Activated T-cell treated with anti-CD3 and anti-CD28 coated beads for 1 hour (primary cell): Measurements from ENCODE around the gene LGALS9B.
"Not testable (repeated sequence)": the region's sequence is repeated elsewhere in the genome, so short reads cannot be mapped to it uniquely, and the experiment has no call there.

Experiments
- DNase-seq: peaks from one replicate; pipeline ENCODE4 v3.0.0-alpha.2; 2020; ENCODE audit warnings: low read depth

The LGALS9B gene

DNA sequence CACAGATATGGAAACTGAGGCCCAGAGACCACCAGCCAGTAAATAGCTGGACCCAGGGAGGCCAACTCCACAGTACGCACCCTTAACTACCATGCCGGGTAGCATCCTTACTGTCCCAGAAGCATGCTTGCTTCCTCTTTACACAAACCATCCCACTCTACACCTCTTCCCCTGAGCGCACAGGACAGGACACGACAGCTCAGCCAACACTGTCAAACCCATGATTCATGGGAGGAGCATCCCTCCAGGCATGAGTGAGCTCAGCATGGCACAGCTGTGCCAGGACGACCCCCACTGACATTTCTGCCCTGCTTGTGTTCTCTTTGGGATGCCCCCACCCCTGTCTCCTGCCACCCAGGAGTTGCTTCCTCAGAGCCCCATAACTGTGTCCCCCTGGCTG, 340 bp downstream of the LGALS9B start:
- DNase-seq, result not testable (repeated sequence)

GRCh38 chr17:20466553-20466952, 786 bp downstream of the LGALS9B start:
- DNase-seq, result not testable (repeated sequence)

DNA sequence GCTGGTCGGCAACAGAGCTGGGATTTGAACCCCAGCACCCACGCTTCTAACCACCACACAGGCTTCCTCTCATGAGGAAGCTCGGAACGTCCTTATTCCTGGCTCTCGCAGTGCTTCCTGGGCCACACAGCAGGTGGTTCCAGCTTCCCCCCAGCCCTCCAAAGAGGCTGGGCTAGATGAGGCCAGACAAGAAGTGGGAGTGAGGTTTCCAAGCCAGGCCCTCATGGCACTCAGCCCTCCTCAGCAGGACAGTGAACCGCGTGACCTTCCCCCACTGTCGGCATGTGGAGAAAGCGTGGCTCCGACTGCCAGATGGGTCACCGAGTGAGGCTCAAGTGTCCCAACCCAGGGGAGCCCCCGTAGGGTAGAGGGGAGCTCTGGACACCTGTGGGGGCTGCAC, 1.8 kb downstream of the LGALS9B start:
- DNase-seq, result not testable (repeated sequence)

DNA sequence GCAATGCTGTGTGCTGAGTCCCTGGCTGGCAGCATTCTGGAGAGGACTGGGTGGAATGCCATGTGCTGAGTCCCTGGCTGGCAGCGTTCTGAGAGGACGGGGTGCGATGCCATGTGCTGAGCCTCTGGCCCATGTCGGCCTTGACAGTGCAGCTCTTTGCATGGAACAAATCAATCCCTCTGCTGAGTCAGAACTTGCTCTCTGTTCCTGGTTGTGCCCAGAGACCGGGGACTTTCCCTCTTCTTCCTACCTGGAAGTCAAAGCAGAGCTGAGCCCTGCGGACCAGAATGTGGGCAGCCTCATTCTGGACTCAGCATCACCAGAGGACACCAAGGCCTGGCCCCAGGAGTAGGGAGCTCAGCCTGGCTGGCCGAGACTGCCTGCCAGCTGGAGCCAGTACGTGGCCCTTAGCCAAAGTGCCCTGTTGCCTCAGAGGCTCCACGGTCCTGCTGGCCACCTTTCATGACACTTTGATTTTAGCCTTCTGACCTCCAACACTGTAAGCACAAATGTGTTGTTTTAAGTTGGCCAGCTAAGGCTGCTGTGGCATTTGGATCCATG, 2.4 kb downstream of the LGALS9B start:
- DNase-seq, result not testable (repeated sequence)

- not testable (repeated sequence) for DNase-seq
Measured at GRCh38 chr17:20462158-20462557, 5.2 kb downstream of the LGALS9B start.

- not testable (repeated sequence) for DNase-seq
Measured at GRCh38 chr17:20457848-20458381, 9.4 kb downstream of the LGALS9B start.

GRCh38 chr17:20455106-20455505, 12.2 kb downstream of the LGALS9B start:
- DNase-seq, result not testable (repeated sequence)

DNA sequence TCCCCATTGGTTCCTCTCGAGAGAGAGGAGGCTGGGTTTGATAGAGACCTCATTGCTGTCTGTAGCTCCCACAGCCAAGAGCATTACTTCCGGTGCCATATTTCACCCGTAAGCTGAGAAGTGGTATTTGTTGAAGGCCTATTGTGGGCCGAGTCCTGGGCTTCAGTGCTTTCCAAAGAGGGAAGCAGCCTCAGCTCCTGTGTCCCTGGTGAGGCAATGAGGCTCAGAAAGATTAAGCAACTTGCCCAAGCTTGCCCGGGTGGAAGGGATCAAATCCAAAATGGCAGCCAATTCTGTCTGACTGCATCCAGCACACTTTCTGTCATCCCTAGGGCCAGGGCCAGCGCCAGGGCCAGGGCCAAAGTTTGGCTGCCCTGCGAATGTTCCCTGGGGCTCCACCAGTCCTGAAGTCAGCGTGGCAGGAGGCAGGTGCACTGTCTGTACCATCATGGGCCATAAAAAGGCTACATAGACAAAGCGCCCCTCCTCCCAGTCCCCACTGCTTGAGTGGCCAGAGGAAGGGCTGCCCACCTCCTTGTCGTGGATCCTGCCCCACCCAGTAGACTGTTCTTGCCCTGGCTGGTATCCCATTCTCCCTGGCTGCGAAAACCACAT, 13.4 kb downstream of the LGALS9B start:
- DNase-seq, result not testable (repeated sequence)

DNA sequence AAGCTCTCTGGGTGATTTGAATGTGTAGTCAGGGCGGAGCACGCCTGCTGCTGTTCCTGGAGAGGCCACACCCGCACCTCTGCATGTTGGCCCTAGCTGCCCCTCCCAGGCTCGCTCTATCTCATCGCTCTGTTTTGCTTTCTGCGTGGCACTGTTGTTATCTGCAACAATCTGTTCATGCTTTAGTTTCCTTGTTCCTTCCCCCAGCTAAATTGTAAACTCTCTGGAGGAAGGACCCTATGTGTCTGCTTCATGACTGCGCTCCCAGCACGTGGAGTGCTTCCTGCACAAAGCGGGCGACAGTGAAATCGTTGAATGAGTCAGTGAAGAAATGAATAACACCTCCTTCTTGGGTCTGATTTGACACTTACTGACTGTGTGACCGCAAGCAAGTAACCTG, 16.5 kb downstream of the LGALS9B start:
- not testable (repeated sequence) for DNase-seq

- not testable (repeated sequence) for DNase-seq
Measured at GRCh38 chr17:20447534-20448321, 19.6 kb downstream of the LGALS9B start.

DNA sequence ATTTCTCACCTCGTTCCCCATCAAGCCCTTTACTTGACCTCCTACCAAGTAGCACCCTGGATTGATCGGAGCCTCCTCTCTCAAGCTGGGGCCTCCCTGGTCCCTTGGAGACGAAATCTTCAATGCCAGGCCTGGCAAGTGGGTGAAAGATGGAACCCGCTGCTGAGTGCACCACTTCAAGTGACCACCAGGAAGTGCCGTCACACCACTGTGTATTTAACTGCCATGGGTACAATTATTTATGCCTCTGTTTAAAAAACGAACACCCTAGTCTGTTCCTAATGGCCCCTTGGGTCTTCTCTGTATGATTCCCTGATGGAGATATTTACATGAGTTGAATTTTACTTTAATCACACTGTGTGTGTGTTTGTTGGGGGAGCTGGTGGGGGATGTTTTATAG, 20.4 kb downstream of the LGALS9B start:
- not testable (repeated sequence) for DNase-seq

DNA sequence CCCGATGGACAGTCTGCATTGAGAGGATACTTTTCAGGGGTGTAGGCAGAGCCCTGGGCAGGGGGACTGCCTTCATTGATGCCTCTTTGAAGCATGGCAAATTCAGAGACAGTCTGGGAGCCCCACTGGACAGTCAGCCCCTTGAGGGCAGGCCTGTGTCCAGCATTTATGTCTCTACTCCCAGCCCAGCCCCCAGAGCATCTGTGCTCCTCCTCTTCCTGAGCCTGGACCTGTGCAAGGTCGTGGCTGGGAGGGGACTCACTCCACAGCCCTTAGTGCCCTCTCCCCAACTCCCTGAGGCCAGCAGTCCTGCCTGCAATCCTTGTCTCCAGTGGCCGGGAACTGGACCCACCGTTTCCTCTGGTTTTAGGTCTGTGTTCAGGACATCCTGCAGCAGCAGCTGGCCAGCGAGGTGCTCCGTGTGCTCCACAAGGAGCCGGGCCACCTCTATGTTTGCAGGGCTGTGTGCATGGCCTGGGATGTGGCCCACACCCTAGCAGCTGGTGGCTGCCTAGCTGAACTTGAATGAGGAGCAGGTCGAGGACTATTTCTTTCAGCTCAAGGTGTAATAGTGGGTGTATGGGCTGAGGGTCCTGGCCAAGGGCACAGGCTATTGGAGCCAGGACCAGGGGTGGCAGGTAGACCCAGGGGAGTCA, 22.6 kb downstream of the LGALS9B start:
- not testable (repeated sequence) for DNase-seq

- not testable (repeated sequence) for DNase-seq
Measured at GRCh38 chr17:20444173-20444572, 23.2 kb downstream of the LGALS9B start.

GRCh38 chr17:20443632-20444031, 23.7 kb downstream of the LGALS9B start:
- DNase-seq, result not testable (repeated sequence)

DNA sequence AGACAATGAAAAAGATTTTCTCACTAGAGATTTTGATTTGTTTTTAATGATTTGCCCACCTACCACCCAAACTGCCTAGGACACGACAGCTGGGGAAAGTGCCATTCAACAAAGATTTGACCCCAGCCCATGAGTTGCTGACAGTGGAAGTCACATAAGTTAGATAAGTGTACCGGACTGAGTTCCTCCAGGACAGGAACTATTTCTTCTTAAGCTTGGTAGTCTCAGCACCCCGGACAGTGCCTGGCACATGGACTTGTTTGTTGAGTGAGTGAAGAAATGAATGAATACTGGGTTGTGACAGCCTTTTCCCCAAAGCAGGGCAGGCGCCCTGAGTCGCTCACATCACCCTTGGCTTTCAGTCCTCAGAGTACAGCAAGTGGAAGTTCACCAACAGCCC, 26.7 kb downstream of the LGALS9B start:
- DNase-seq, result not testable (repeated sequence)

DNA sequence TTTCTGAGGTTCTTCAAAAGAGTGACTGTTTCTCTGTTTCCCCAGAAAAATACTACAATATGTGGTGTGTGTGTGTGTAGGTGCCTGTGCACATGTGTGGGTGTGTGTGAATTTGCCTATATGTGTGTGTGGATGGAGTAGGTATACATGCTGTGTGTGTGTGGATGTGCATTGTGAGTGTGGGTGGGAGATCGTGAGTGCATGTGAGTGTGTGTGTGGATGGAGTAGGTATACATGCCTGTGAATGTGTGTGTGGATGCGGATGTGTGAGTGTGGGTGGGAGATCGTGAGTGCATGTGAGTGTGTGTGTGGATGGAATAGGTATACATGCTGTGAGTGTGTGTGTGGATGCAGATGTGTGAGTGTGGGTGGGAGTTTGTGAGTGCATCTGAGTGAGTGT, 32.2 kb downstream of the LGALS9B start:
- not testable (repeated sequence) for DNase-seq

DNA sequence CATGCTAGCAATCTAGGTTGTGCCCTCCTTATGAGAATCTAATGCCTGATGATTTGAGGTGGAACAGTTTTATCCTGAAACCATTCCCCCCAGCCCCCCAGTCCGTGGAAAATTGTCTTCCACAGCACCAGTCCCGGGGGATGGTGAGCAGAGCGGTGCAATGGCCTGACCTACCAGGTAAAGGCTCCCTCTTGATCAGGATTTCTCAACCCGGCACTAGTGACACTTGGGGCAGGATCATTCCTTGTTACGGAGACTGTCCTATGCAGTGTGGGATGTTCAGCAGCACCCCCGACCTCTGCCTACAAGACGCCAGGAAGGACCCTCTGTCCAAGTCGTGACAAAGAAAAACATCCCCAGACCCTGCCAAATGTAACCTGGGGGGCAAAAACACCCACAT, 34.0 kb downstream of the LGALS9B start:
- not testable (repeated sequence) for DNase-seq

- not testable (repeated sequence) for DNase-seq
Measured at GRCh38 chr17:20427264-20427663, 40.1 kb downstream of the LGALS9B start.

DNA sequence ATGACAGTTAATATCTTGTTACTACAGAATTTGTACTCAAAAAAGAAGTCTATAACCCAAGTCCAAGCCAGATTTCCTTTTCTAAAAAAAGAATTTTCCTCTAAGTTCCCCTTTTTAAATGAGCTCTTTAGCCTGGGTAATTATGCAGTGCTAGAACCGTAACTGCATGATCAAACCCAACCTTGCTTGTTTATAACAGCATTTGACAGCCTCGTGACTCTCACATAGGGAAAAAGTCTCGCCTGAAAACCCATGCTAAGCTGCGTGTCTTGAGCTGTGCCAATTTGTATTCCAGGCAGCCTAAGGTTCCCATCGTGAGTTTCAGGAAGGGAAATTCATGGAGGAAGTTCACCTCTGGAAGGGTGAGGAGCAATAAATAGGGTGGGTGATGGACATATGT, 44.5 kb downstream of the LGALS9B start:
- DNase-seq, result not testable (repeated sequence)

DNA sequence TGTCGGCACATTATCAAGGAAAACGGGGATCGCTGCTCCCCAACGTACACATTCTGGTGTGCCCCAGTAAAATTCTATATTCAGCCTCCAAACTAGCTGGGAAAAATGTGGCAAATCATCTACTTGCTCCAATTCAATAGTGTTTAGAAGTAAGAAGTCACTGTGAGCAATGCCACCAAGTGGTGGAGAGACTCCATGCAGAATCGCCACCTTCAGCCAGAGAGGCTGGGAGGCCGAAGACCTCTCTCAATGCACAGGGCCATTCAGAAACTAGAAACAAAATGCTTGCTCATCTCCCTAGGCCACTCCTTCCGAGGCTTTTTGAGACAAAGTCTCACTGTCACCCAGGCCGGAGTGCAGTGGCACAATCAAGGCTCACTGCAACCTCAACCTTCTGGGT, 48.5 kb downstream of the LGALS9B start:
- DNase-seq, result not testable (repeated sequence)

DNA sequence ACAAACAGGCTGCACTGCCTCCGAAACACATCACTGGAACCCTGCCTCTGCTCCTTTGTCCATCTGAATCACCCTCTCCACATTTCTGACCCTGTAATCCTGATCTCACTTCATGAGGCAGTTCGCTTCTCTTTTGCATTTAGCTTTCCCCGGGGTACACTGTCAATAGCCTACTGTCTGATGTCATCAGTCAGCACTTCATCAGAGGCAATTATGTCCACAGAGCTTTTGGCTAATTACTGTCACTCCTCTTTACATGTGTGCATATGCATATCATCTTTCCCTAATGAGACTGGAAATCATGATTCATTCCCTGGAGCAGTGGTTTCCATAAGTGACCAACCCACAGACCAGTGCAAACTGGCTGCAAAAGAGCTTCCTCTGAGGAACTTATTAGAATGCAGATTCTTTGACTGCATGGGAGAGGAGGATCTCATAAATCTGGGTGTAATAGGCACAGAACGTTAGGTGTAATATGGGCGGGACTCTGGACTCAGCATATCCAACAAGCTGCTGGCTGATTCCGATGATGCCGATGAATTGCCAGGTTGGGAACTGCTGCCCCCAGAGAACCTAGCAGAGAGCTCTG, 49.8 kb downstream of the LGALS9B start:
- not testable (repeated sequence) for DNase-seq

GRCh38 chr17:20416381-20416911, 50.9 kb downstream of the LGALS9B start:
- not testable (repeated sequence) for DNase-seq
